ENCODE measurements around the gene TMEM185A.
"Not testable (repeated sequence)": the region's sequence is repeated elsewhere in the genome, so short reads cannot be mapped to it uniquely, and the experiment has no call there.

TMEM185A gene

GRCh38 chrX:149550454-149550853 lies 81.1 kb downstream of the TMEM185A start:
- not testable (repeated sequence) for DNase-seq

GRCh38 chrX:149549701-149550100 lies 81.9 kb downstream of the TMEM185A start, which contains the start of gene HSFX3:
Gene HSFX3 (minus strand): TSS chrX:149549924. CDS start chrX:149549852, 72 bp downstream.
- not testable (repeated sequence) for DNase-seq

- not testable (repeated sequence) for DNase-seq
Measured at GRCh38 chrX:149547782-149548181, 83.8 kb downstream of the TMEM185A start.

GRCh38 chrX:149546962-149547361 lies 84.6 kb downstream of the TMEM185A start:
- not testable (repeated sequence) for DNase-seq

Measured in activated effector memory CD4-positive, alpha-beta T cell treated with anti-CD3 and anti-CD28 coated beads, Interleukin-2, amount 50 U/mL, for 16 hours (primary cell).